Urinary bladder (tissue), 4 donors: ENCODE results near the gene PCDHGB2. TPM values are rescaled to one million over a fixed set of nuclear protein-coding genes. Genes with fewer than 3 reads are reported as not detected.
"Not testable (repeated sequence)": the region's sequence is repeated elsewhere in the genome, so short reads cannot be mapped to it uniquely, and the experiment has no call there.

Experiments used
- DNase-seq: peaks from one replicate; pipeline ENCODE4 v3.0.0-alpha.2; 2015; ENCODE audit errors: extremely low spot score
- H3K27ac ChIP-seq: one replicate; pipeline ENCODE4 v1.5.1; 2013; ENCODE audit warnings: low read depth, mild to moderate bottlenecking, moderate library complexity
- H3K36me3 ChIP-seq: one replicate; pipeline ENCODE4 v1.6.1; 2013; ENCODE audit warnings: mild to moderate bottlenecking, moderate library complexity; ENCODE audit not compliant: insufficient read depth
- H3K4me1 ChIP-seq: one replicate; pipeline ENCODE4 v1.6.1; 2013; ENCODE audit warnings: mild to moderate bottlenecking, moderate library complexity; ENCODE audit not compliant: insufficient read depth
- H3K4me3 ChIP-seq: one replicate; pipeline ENCODE4 v1.5.1; 2013; ENCODE audit warnings: low read depth, low read length
- WGBS: extraction: QIAGEN DNeasy Blood & Tissue Kit; methylation state at CpG from one replicate; pipeline ENCODE4 v1.1.7; 2013; 5-methylcytosine and 5-hydroxymethylcytosine counted together
- polyA plus RNA-seq: library from polyadenylated mRNA; stranded (reverse); fragments of 200-250 nt; gene quantifications from one replicate; pipeline ENCODE4 v1.2.3, GENCODE V29; 2013
- total RNA-seq: library from RNA; depleted of rRNA; stranded (reverse); fragments of >200 nt; gene quantifications from one replicate; pipeline ENCODE4 v1.2.3, GENCODE V29; 2014
- donor health status: healthy with polysubstance abuse.
- donor health status: healthy.

The PCDHGB2 gene
- total RNA-seq, result 7.9 TPM
- 2.2 TPM for polyA plus RNA-seq

GRCh38 chr5:141359790-141360426 is at the start of gene PCDHGB2:
Gene PCDHGB2, plus strand, starts transcription at chr5:141359994. Its CDS starts 142 bp downstream, at chr5:141360136.
- Histone ChIP-seq H3K27ac (no peak within 1 kb of the TSS), H3K36me3 (no peaks in the 10 kb centered on the region), H3K4me3 (peak within 1 kb of the TSS; percentile 1), H3K4me1 (no peaks in the 10 kb centered on the region)
- WGBS, result 19% methylated on average over 24 of the region's 24 CpGs
- DNase-seq, result no peak

GRCh38 chr5:141313711-141314110 is 46.1 kb upstream of the PCDHGB2 start:
- Histone ChIP-seq H3K36me3 (peaks cover 4% of the 10 kb centered on the region), H3K4me1 (no peaks in the 10 kb centered on the region), H3K27ac (no peak overlapping the region), H3K4me3 (no peak overlapping the region)
- DNase-seq, result no peak

GRCh38 chr5:141316963-141317362 is 42.8 kb upstream of the PCDHGB2 start:
- not testable (repeated sequence) for DNase-seq, H3K4me1 ChIP-seq, H3K36me3 ChIP-seq, H3K4me3 ChIP-seq, H3K27ac ChIP-seq
- WGBS, result 89% methylated on average over 4 of the region's 4 CpGs

- no peak overlapping the region for H3K27ac ChIP-seq
- no peaks in the 10 kb centered on the region for H3K4me1 ChIP-seq
- H3K36me3 ChIP-seq, result peaks cover 4% of the 10 kb centered on the region
- DNase-seq, result no peak
- no peak overlapping the region for H3K4me3 ChIP-seq
- WGBS, result 97% methylated on average over 6 of the region's 6 CpGs
Observed at GRCh38 chr5:141319202-141319601, 40.6 kb upstream of the PCDHGB2 start.

GRCh38 chr5:141319699-141320098 is 40.1 kb upstream of the PCDHGB2 start:
- 69% methylated on average over 5 of the region's 5 CpGs for WGBS
- Histone ChIP-seq H3K36me3 (peaks cover 4% of the 10 kb centered on the region), H3K27ac (no peak overlapping the region), H3K4me1 (no peaks in the 10 kb centered on the region), H3K4me3 (peak overlapping the region; percentile 73)
- DNase-seq, result no peak

- 1% methylated on average over 67 of the region's 67 CpGs for WGBS
- H3K4me3 ChIP-seq, result peak within 1 kb of the TSS; percentile 73
- H3K27ac ChIP-seq, result peak within 1 kb of the TSS; percentile 90
- H3K4me1 ChIP-seq, result no peaks in the 10 kb centered on the region
- DNase-seq, result peak; percentile 89
- H3K36me3 ChIP-seq, result peaks cover 2% of the 10 kb centered on the region
Observed at GRCh38 chr5:141320225-141321169, 39.3 kb upstream of the PCDHGB2 start, which contains the start of gene TAF7. Gene TAF7, minus strand, starts transcription at chr5:141320784. Its CDS starts 740 bp downstream, at chr5:141320044.

- 87% methylated on average over 3 of the region's 3 CpGs for WGBS
- DNase-seq, result no peak
- no peak overlapping the region for H3K27ac ChIP-seq
- no peak overlapping the region for H3K4me3 ChIP-seq
- peaks cover 2% of the 10 kb centered on the region for H3K36me3 ChIP-seq
- no peaks in the 10 kb centered on the region for H3K4me1 ChIP-seq
Observed at GRCh38 chr5:141322261-141322660, 37.5 kb upstream of the PCDHGB2 start.

GRCh38 chr5:141326088-141326854 is 33.5 kb upstream of the PCDHGB2 start:
- 11% methylated on average over 27 of the region's 27 CpGs for WGBS
- Histone ChIP-seq H3K27ac (no peak overlapping the region), H3K4me3 (peak overlapping the region; percentile 11), H3K36me3 (no peaks in the 10 kb centered on the region), H3K4me1 (no peaks in the 10 kb centered on the region)
- DNase-seq, result no peak

- WGBS, result 81% methylated on average over 8 of the region's 8 CpGs
- Histone ChIP-seq H3K4me3 (no peak overlapping the region), H3K36me3 (no peaks in the 10 kb centered on the region), H3K4me1 (no peaks in the 10 kb centered on the region), H3K27ac (no peak overlapping the region)
- DNase-seq, result no peak
Observed at GRCh38 chr5:141328231-141328630, 31.6 kb upstream of the PCDHGB2 start.

- no peak within 1 kb of the TSS for H3K4me3 ChIP-seq
- DNase-seq, result no peak
- 22% methylated on average over 21 of the region's 21 CpGs for WGBS
- no peaks in the 10 kb centered on the region for H3K4me1 ChIP-seq
- no peak within 1 kb of the TSS for H3K27ac ChIP-seq
- H3K36me3 ChIP-seq, result no peaks in the 10 kb centered on the region
Observed at GRCh38 chr5:141330299-141331080, 29.3 kb upstream of the PCDHGB2 start, which contains the start of gene PCDHGA1. Gene PCDHGA1, plus strand, starts transcription at chr5:141330514.

GRCh38 chr5:141332571-141332970 is 27.2 kb upstream of the PCDHGB2 start:
- H3K27ac ChIP-seq, H3K4me1 ChIP-seq, H3K36me3 ChIP-seq, H3K4me3 ChIP-seq, DNase-seq: not testable (repeated sequence)
- WGBS, result 39% methylated on average over 39 of the region's 39 CpGs

GRCh38 chr5:141338538-141339306 is 21.1 kb upstream of the PCDHGB2 start, which contains the start of gene PCDHGA2:
Gene PCDHGA2, plus strand, starts transcription at chr5:141338760.
- Histone ChIP-seq H3K4me3 (peak within 1 kb of the TSS; percentile 0), H3K36me3 (no peaks in the 10 kb centered on the region), H3K27ac (no peak within 1 kb of the TSS), H3K4me1 (no peaks in the 10 kb centered on the region)
- DNase-seq, result no peak
- WGBS, result 9% methylated on average over 27 of the region's 27 CpGs
